OCI-LY7 (cell line): Measurements from ENCODE around the gene SORBS2.

ENCODE experiments used
- EZH2phosphoT487 ChIP-seq: fragments of 200-600 bp; sonication (generic); IDR thresholded peaks from 2 replicates; pipeline ENCODE4 v1.6.1; 2018; ENCODE audit warnings: low read depth, borderline replicate concordance, mild to moderate bottlenecking, mixed run types, antibody characterized with exemption, low read length, moderate library complexity, mixed read lengths
- TF ChIP-seq, protein P1 (sequence below): fragments of 200-600 bp; sonication (generic); conservative IDR thresholded peaks from 2 replicates; pipeline ENCODE4 v1.5.1; 2014; ENCODE audit warnings: mild to moderate bottlenecking, antibody characterized with exemption, low read length, moderate library complexity, mixed read lengths

DNA sequence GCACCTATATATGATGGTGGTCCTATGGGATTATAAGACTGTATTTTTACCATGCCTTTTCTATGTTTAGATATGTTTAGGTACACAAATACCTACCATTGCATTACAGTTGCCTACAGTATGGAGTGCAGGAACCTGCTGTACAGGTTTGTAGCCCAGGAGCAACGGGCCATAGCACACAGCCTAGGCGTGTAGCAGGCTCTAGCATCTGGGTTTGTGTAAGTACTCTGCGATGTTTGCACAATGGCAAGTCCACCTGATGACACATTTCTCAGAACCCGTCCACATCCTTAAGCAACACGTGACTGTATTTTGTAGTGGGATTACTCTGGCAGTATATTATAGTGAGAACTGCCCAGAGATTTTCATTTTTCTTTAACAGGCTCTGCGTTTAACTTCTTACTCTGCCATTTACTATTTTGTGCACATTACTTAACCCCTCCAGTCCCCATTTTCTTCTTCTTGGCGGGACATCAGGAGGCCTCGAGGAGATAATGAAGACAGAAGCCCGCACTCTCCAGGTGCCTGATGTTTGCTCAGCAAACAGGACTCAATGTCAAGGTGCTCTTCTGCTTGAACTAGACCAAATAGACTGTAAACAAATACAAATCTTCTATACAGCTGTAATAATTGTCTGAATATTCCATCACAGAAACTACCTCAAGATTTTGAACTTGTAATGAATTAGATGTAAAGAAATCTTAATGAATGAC is 174.7 kb downstream of the SORBS2 start:
- no peak for TF ChIP-seq EZH2phosphoT487
- TF ChIP-seq, protein P1, sequence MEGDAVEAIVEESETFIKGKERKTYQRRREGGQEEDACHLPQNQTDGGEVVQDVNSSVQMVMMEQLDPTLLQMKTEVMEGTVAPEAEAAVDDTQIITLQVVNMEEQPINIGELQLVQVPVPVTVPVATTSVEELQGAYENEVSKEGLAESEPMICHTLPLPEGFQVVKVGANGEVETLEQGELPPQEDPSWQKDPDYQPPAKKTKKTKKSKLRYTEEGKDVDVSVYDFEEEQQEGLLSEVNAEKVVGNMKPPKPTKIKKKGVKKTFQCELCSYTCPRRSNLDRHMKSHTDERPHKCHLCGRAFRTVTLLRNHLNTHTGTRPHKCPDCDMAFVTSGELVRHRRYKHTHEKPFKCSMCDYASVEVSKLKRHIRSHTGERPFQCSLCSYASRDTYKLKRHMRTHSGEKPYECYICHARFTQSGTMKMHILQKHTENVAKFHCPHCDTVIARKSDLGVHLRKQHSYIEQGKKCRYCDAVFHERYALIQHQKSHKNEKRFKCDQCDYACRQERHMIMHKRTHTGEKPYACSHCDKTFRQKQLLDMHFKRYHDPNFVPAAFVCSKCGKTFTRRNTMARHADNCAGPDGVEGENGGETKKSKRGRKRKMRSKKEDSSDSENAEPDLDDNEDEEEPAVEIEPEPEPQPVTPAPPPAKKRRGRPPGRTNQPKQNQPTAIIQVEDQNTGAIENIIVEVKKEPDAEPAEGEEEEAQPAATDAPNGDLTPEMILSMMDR = no peak
